ENCODE results near the gene RPL7L1.
"Not testable (repeated sequence)": the region's sequence is repeated elsewhere in the genome, so short reads cannot be mapped to it uniquely, and the experiment has no call there.

RPL7L1 gene

GRCh38 chr6:42879372-42880239 lies at the start of gene RPL7L1:
TSS of gene RPL7L1 (plus strand) at chr6:42879616. CDS start at chr6:42879911, 295 bp downstream.
- DNase-seq, result peak; percentile 76 to 82

GRCh38 chr6:42831237-42831636 lies 48.2 kb upstream of the RPL7L1 start:
- DNase-seq, result no peak

DNA sequence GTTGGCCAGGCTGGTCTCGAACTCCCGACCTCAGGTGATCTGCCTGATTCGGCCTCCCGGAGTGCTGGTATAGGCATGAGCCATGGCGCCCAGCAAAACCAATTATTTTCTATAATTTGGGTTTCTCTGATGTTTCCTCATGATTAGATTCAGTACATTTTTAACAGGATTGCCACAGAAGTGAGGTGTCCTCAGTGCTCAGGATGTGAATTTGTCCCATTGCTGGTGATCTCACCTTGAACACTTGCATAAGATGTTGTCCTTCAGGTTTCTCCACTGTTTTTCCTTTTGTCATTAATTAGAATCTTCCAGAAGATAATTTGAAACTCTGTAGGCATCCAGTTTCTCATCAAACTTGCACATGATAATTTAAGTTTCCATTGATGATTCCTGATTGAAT lies 45.4 kb upstream of the RPL7L1 start:
- DNase-seq, result no peak

DNA sequence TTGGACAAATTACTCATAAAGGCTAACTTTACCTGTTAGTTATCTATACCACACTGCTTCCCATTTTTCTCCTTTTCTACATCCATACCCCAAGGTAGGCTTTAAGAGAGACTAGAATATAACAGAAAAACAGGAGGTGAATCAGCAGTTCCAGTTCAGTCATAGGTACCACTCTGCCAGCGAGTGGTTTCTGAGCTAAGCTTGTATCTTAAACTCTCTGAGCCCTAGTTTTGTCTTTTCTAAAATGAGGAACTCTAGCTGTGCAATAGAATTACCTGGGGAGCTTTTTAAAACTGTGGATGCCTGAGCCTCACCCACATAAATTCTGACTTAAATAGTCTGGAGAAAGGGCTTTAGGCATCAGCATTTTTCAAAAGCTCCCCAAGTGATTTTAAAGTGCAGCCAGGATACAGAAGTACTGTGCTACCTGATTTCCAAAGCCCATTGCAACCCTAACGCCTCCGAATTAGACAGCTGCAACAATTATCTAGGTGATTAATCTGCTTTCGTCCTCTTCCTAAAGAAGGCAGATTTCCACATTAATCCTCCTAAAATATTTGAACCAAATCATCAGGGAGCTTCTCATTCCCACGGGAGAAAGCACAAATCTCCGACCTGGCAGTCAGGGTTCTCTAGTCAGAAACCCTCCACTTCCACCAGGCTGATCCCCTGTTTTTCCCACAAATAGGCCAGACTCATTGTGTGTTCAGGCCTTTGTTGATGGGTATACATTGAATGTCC lies 37.4 kb upstream of the RPL7L1 start:
- DNase-seq, result no peak

DNA sequence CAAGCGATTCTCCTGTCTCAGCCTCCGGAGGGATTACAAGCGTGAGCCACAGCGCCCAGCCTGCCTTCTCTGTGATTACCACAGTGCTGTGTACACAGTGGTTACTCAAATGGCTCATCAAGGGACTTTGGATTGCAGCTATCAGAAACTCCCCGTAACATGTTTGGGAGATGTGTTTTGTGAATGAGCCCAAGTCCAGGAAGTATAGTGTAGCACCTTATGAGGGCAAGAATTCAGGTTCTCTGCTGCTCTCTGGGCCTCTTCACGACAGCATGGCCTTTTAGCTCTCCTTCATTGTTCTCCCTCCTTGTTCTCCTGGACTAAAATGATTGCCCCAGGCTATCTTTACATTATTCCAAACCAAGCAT lies 34.1 kb upstream of the RPL7L1 start:
- no peak for DNase-seq

DNA sequence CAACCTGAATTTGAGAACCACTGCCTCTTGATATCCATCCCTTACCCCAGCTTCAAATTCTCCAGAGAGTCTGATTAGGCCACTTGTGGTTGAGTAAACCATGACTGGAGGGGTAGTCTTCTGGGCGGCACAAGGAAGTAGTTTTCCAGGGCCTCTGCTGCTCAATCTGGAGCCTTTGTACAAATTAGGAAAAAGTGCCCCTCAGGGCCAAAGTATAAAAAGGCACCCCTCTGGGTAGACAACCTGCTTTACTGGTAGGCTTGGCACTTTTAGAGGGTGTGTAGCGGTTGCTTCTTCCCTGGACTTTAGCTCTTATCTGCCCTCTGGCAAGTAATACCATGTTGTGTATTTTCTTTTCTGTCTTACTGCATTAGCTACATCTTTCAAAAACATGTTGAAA lies 32.9 kb upstream of the RPL7L1 start:
- DNase-seq, result no peak

DNA sequence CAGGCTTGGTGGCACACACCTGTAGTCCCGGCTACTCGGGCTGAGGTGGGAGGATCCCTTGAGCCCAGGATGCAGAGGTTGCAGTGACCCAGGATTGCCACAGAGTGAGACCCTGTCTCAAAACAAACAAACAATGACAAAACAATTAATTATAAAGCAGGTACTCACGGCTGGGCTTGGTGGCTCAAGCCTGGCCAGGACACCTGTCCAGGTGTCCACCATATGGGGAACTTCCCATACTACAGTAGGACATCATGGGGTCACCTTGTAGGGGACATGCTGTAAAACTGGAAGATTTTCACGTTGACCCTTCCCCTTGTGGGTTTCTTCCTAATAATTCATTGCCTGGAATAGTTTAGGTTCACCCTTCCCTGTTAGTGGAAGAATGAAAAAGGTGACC lies 30.7 kb upstream of the RPL7L1 start:
- DNase-seq, result no peak

- no peak for DNase-seq
Observed at GRCh38 chr6:42851599-42851998, 27.8 kb upstream of the RPL7L1 start.

GRCh38 chr6:42860036-42860435 lies 19.4 kb upstream of the RPL7L1 start:
- DNase-seq, result no peak

DNA sequence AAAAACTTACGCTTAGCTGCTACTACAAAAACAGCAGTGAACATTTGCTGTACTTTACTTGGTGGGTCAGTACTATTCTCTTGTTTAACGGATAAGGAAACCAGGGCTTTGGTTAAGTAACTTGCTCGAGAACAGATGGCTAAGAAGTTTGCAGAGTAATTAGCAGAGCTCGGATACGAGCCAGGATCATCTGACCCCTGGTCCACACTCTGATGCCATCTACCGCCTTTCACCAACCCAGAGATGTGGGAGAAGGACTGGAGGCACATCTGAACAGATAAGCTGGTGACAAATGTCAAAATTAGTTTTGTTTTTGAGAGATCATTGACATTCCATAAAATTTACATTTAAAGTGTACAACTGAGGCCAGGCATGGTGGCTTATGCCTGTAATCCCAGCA lies 18.9 kb upstream of the RPL7L1 start:
- no peak for DNase-seq

- DNase-seq, result no peak
Observed at GRCh38 chr6:42864602-42865001, 14.8 kb upstream of the RPL7L1 start.

- no peak for DNase-seq
Observed at GRCh38 chr6:42870145-42870936, 9.1 kb upstream of the RPL7L1 start.

- DNase-seq, result no peak
Observed at GRCh38 chr6:42871711-42872110, 7.7 kb upstream of the RPL7L1 start.

- DNase-seq, result no peak
Observed at GRCh38 chr6:42873313-42873712, 6.1 kb upstream of the RPL7L1 start.

- no peak for DNase-seq
Observed at GRCh38 chr6:42877695-42878094, 1.7 kb upstream of the RPL7L1 start.

GRCh38 chr6:42880240-42880817 lies 913 bp downstream of the RPL7L1 start:
- DNase-seq, result not testable (repeated sequence)

DNA sequence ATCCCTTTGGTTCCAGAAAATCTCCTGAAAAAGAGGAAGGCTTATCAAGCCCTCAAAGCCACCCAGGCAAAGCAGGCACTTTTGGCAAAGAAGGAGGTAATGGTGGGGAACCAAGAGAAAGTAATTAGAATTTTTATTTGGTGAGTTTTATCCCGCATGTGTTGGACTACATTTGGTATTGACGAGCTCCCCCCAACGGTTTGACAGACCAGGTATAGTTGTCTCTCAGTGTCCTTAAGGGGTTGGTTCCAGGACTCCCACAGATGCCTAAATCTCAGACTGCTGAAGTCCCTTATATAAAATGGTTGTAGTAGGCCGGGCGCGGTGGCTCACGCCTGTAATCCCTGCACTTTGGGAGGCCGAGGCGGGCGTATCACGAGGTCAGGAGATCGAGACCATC lies 1.5 kb downstream of the RPL7L1 start:
- not testable (repeated sequence) for DNase-seq

GRCh38 chr6:42885702-42886101 lies 6.3 kb downstream of the RPL7L1 start:
- DNase-seq, result no peak

GRCh38 chr6:42888201-42888600 lies 8.8 kb downstream of the RPL7L1 start:
- DNase-seq, result not testable (repeated sequence)

GRCh38 chr6:42889815-42890214 lies 10.4 kb downstream of the RPL7L1 start:
- no peak for DNase-seq

GRCh38 chr6:42890311-42891198 lies 11.1 kb downstream of the RPL7L1 start:
- DNase-seq, result peak; percentile 91

- DNase-seq, result no peak
Observed at GRCh38 chr6:42891199-42891722, 11.8 kb downstream of the RPL7L1 start.

Measured in stimulated activated CD4-positive, alpha-beta T cell treated with anti-CD3 and anti-CD28 coated beads, Interleukin-2, amount 100 ng/mL, for 24 hours (primary cell).